GM19397 (cell line): ENCODE data around the gene KRTAP10-12.
"Not testable (repeated sequence)": the region's sequence is repeated elsewhere in the genome, so short reads cannot be mapped to it uniquely, and the experiment has no call there.

ENCODE experiments used
- ATAC-seq: cut with Tn5 transposase; IDR thresholded peaks from one replicate; pipeline ENCODE4 v1.9.1; 2021; ENCODE audit warnings: mild to moderate bottlenecking, moderate library complexity; ENCODE audit not compliant: unreplicated experiment

KRTAP10-12 gene

GRCh38 chr21:44667612-44668011 is 29.4 kb upstream of the KRTAP10-12 start:
- no peak for ATAC-seq

GRCh38 chr21:44670642-44671432 is 26.1 kb upstream of the KRTAP10-12 start:
- no peak for ATAC-seq

DNA sequence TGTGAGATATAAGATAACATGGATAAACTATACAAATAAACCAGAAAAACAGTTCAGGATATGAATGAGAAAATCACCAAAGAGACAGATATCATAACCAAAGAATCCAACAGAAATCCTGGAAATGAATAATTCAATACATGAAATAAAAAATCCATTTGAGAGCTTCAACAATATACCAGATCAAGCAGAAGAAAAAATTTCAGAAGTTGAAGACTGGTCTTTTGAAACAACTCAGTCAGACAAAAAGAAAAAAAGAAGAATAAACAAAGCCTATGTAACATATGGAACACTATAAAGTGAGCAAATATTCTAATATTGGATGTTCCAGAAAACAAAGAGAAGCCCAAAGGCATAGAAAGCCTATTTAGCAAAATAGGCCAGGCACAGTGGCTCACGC is 25.1 kb upstream of the KRTAP10-12 start:
- ATAC-seq, result no peak

- ATAC-seq, result no peak
These were observed 19.1 kb upstream of the KRTAP10-12 start for GRCh38 chr21:44677881-44678280.

- no peak for ATAC-seq
These were observed 15.8 kb upstream of the KRTAP10-12 start for GRCh38 chr21:44681152-44681551.

DNA sequence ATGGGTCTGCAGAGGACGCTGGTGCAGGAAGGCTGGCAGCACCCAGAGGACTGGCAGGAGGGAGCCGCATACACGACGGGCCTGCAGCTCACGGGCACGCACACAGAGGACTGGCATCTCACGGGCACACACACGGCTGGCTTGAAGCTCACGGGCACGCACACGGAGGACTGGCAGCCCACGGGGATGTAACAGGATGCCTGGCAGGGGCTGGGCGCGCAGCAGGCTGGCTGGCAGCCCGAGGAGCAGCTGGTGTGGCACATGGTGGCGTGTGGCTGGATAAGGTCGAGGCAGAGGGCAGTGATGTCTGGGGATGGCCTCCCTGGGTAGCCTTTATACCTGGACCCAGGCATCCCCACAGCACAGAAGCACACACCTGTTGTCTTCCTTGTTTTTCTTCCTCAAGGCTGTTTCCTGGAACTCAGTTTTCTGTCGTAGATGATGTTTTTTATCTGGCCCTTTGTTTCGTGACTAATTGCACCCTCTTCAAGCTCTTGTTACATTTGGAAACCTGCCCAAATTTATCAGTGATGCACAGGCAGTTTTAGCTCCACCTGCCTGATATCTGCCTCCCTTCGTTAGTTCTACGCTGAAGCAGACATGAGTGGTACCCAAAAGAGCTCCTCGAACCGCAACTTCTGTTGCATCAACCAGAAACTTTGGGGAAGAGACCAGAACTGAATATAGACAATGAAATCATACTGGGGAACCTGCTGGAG is 15.0 kb upstream of the KRTAP10-12 start, which contains the start of gene KRTAP12-1:
Gene KRTAP12-1, minus strand, starts transcription at position 303 of the 719 bp plus-strand sequence. Its CDS starts 40 bp downstream, at position 263.
- ATAC-seq, result no peak

- no peak for ATAC-seq
These were observed 14.3 kb upstream of the KRTAP10-12 start for GRCh38 chr21:44682580-44683151.

DNA sequence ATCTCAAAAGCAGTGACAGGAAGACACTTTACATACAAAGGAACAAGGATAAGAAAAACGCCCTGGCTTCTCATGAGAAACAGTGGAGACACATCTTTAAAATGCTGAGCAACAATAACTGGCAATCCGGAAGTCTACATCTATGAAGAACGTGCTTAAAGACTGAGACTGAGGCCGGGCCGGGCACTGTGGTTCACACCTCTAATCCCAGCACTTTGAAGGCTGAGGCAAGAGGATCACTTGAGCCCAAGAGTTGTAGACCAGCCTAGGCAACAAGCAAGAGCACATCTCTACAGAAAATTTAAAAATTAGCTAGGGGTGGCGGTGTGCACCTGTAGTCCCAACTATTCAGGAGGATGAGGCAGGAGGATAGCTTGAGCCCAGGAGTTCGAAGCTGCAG is 12.9 kb upstream of the KRTAP10-12 start:
- ATAC-seq, result no peak

- no peak for ATAC-seq
These were observed 12.5 kb upstream of the KRTAP10-12 start for GRCh38 chr21:44684483-44684882.

DNA sequence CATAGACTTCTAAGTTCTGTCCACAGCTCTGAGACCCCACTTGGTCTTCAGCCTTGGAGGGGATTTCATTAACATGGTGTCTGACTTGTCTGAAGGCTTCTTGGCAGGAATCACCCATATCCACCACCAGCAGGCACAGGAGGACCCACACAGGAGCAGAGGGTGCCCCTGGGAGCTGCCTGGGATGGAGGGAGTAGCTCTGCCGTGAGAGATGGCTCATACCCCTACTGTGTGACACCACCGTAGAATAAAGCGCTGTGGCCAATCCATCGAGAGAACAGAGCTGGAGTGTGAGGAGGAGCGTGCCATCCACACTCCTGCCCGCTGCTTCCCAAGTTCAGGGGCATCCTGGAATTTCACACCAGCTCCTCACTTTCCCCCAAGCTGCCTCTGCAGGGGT is 11.9 kb upstream of the KRTAP10-12 start:
- ATAC-seq, result not testable (repeated sequence)

- no peak for ATAC-seq
These were observed 10.8 kb upstream of the KRTAP10-12 start for GRCh38 chr21:44686000-44686781.

DNA sequence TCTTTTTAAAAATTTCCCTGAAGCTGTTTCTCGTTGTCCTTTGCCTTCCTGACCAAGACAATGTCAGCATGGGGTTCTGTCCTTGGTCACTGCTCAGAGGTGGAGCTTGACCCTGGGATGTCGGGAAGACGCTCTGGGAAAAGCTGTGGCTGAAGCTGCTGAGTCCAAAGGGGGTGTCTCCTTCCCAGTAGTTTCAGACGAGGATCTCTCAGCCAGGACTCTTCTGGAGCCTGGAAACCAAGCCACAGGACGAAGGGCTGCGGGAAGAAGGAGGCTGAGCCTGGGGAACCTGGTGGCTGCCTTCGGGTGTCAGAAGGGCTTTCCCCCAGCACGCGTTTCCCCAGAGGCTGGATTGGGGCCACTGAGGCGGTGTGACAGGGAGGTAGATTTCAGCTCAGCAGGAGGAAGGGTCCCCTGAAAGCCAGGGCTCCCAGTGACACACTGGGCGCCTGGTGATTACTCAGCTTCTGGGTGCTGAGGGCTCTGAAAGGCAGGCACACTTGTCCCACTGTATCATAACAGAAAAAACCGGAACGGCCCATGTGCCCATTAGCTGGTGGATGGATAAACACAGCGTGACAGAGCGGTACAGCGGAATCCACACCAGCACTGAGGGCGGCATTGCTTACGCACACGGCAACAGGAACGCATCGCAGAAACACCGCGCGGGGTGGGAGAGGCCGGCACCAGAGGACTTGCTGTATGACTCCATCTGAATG is 10.0 kb upstream of the KRTAP10-12 start:
- ATAC-seq, result no peak

GRCh38 chr21:44687671-44688070 is 9.3 kb upstream of the KRTAP10-12 start:
- no peak for ATAC-seq

- not testable (repeated sequence) for ATAC-seq
These were observed 7.2 kb upstream of the KRTAP10-12 start for GRCh38 chr21:44689740-44690139.

DNA sequence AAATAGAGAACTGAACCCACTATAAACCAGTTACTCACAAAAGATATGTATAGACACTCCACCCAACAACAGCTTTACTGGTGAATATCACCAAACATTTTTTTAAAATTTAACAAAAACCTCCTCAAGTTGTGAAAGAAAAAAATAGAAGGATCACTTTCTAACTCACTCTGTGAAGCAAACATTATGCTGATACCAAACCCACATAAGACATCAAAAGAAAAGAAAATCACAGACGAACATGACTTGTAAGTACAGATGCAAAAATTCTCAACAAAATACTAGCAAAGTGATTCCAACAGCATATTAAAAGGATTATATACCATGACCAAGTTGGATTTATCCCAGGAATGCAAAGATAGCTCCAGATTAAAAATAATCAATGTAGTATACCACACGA is 5.3 kb upstream of the KRTAP10-12 start:
- no peak for ATAC-seq

DNA sequence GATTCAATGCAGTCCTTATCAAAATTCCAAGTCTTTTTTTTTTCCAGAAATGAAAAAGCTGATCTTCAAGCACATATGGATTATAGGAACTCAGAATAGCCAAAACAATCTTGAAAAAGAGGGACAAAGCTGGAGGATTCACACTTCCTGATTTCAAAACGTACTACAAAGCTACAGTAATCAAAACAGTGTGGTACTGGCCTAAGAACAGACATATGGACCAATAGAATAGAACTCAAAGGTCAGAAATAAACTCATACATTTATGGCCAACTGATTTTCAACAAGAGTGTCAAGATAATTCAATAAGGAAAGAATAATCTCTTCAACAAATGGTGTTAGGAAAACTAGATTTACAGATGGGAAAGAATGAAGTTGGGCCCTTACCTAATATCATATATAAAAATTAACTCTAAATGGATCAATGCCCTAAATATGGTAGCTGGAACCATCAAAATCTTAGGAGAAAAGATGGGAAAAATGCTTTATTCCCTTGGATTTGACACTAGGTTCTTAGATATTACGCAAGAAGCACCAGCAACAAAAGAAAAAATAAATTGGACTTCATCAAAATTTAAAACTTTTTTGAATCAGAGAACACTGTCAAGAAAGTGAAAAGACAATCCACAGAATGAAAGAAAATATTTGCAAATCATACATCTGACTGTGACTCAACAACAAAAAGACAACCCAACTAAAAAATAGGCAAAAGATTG is 4.0 kb upstream of the KRTAP10-12 start:
- no peak for ATAC-seq

DNA sequence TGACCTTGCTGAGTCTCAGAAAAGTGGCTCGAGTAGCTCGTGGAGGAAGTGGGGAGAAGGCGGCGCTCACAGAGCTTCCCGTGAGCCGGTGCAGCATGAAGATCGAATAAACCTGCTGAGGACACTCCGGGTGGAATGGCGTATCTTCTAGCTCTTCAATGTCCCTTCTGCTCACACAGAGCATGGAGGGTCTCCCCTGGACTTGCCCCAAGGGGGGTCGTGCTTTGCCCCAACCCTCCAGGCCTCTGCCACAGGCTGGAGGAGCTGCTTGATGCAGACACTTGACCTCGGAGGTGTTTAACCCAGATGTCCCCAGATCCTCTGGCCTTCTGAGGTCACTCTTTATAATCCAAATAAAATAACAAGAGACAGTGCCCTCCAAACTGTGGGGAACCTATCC is 2.2 kb upstream of the KRTAP10-12 start:
- no peak for ATAC-seq

DNA sequence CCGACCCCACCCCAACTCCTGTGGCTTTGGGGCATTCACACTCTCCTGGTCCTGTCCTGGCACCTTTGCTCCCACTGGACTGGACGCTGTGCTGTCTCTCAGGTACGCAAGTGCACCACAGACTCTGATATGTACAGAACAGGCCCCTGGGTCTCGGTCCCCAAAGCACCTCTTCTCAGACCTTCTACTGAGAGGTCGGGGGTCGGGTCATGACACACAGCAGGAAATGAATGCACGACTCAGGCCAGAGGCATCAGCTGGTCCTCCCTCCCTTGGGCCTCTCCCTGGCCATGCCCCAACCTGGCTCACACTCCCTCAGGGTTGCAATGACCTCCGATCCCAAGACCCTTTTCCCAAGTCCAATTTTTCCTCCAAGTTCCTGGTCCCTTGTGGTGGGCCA is 1.8 kb upstream of the KRTAP10-12 start:
- ATAC-seq, result no peak

GRCh38 chr21:44695641-44696040 is 1.3 kb upstream of the KRTAP10-12 start:
- ATAC-seq, result no peak

GRCh38 chr21:44696572-44696971 is 400 bp upstream of the KRTAP10-12 start:
- ATAC-seq, result no peak
